A549 treated with AZD2906 at 1 μM for 4 hours (cell line): ENCODE data around the gene CLRN3. TPM values are rescaled to one million over a fixed set of nuclear protein-coding genes. Genes with fewer than 3 reads are reported as not detected.

Source experiments
- total RNA-seq: library from RNA; stranded (reverse); fragments of 200-300 nt; extraction: Qiagen RNA extraction; gene quantifications from 5 replicates; pipeline ENCODE4 v1.2.3, GENCODE V29; 2022

CLRN3 gene
- not detected in 5 replicates for total RNA-seq

GRCh38 chr10:127892743-127893142 lies at the start of gene CLRN3:
Gene CLRN3 (minus strand): TSS chr10:127892941. CDS start chr10:127892784, 157 bp downstream.

GRCh38 chr10:127906548-127907377 lies 14.0 kb upstream of the CLRN3 start, which contains the start of gene PTPRE:
Gene PTPRE (plus strand): TSS chr10:127907103. CDS start chr10:128040882, 133,779 bp downstream.

Other genes with a start within 250 kb of the CLRN3 start
- gene FOXI2, start 155.8 kb downstream of the CLRN3 start, total RNA-seq = not detected in 5 replicates
- gene PTPRE, start 14.2 kb upstream of the CLRN3 start, total RNA-seq = 3.5 to 5.3 TPM (median 5.2 TPM) in 5 replicates
- 51.6 to 79.2 TPM (median 58.9 TPM) in 5 replicates for gene MKI67, start 233.5 kb upstream of the CLRN3 start, total RNA-seq